WTC11 (cell line): ENCODE measurements around the gene KY.

Source experiments
- ATF3 ChIP-seq: sonication (generic); formaldehyde crosslinking; conservative IDR thresholded peaks from 2 replicates; pipeline ENCODE4 v1.8.1; 2022; ENCODE audit warnings: mild to moderate bottlenecking, missing genetic modification reagents
- CREB1 ChIP-seq: sonication (generic); formaldehyde crosslinking; IDR thresholded peaks from 2 replicates; pipeline ENCODE4 v1.8.0; 2023; ENCODE audit warnings: mild to moderate bottlenecking, missing genetic modification reagents
- IRF2 ChIP-seq: sonication (generic); formaldehyde crosslinking; IDR thresholded peaks from 2 replicates; pipeline ENCODE4 v1.8.0; 2022; ENCODE audit warnings: low read depth, missing genetic modification reagents, borderline replicate concordance
- KAT7 ChIP-seq: sonication (generic); formaldehyde crosslinking; IDR thresholded peaks from 2 replicates; pipeline ENCODE4 v1.8.1; 2023; ENCODE audit warnings: missing genetic modification reagents, mild to moderate bottlenecking, borderline replicate concordance
- MXD4 ChIP-seq: fragments of 250-450 bp; sonication (Bioruptor Pico); IDR thresholded peaks from 2 replicates; pipeline ENCODE4 v1.8.0; 2021; ENCODE audit warnings: mild to moderate bottlenecking, moderate library complexity, borderline replicate concordance
- NR1H2 ChIP-seq: sonication (generic); formaldehyde crosslinking; IDR thresholded peaks from 2 replicates; pipeline ENCODE4 v1.9.0; 2021; ENCODE audit warnings: mild to moderate bottlenecking, moderate library complexity, missing genetic modification reagents
- NR2C2 ChIP-seq: sonication (generic); formaldehyde crosslinking; IDR thresholded peaks from 2 replicates; pipeline ENCODE4 v1.8.0; 2022; ENCODE audit warnings: mild to moderate bottlenecking, missing genetic modification reagents
- ZBTB21 ChIP-seq: sonication (generic); formaldehyde crosslinking; IDR thresholded peaks from 2 replicates; pipeline ENCODE4 v1.8.1; 2023; ENCODE audit warnings: mild to moderate bottlenecking, missing genetic modification reagents, borderline replicate concordance
- ZNF281 ChIP-seq: sonication (generic); formaldehyde crosslinking; IDR thresholded peaks from 2 replicates; pipeline ENCODE4 v1.8.0; 2023; ENCODE audit warnings: mild to moderate bottlenecking, missing genetic modification reagents
- TF ChIP-seq, protein P1 (sequence below): fragments of 200-600 bp; IDR thresholded peaks from 2 replicates; pipeline ENCODE4 v1.8.0; 2022; ENCODE audit warnings: antibody characterized with exemption
- TF ChIP-seq, protein P2 (sequence below): sonication (generic); formaldehyde crosslinking; IDR thresholded peaks from 2 replicates; pipeline ENCODE4 v1.8.1; 2022; ENCODE audit warnings: mild to moderate bottlenecking, missing genetic modification reagents, moderate library complexity, borderline replicate concordance

DNA sequence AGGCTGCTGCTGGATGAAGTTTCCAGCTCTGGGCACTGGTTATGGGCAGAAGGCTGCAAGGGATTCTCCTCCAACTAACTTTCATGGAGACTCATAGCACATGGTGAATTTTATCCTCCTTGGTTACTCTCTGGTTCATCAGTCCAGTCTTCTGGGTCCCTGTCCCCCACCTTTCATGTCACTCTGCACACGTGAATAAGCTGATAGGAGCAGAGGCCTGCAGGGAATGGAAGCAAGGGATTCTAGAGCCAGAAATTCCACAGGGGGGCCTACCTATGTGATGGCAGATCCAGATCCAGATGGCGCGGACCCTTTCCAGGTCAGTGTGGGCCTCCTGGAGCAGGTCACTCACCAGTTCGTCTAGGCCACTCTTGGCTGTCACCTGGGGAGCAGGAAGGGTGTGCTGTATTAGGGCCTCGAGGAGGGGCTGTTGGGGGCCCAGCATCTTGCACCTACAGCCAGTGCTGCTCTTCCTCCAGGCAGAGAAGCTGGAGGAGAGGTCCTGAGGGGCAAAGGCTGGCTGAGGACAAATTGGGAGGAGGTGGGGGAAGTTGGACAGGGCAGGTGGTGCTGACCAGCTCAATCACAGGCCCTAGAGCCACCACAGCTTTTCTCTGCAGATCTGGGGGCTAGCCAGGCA, 30.2 kb downstream of the KY start:
- TF ChIP-seq KAT7 (CRISPR knock-in tag) = no peak
- TF ChIP-seq ZBTB21 = no peak
- TF ChIP-seq, protein P1, sequence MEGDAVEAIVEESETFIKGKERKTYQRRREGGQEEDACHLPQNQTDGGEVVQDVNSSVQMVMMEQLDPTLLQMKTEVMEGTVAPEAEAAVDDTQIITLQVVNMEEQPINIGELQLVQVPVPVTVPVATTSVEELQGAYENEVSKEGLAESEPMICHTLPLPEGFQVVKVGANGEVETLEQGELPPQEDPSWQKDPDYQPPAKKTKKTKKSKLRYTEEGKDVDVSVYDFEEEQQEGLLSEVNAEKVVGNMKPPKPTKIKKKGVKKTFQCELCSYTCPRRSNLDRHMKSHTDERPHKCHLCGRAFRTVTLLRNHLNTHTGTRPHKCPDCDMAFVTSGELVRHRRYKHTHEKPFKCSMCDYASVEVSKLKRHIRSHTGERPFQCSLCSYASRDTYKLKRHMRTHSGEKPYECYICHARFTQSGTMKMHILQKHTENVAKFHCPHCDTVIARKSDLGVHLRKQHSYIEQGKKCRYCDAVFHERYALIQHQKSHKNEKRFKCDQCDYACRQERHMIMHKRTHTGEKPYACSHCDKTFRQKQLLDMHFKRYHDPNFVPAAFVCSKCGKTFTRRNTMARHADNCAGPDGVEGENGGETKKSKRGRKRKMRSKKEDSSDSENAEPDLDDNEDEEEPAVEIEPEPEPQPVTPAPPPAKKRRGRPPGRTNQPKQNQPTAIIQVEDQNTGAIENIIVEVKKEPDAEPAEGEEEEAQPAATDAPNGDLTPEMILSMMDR = no peak
- TF ChIP-seq, protein P2, sequence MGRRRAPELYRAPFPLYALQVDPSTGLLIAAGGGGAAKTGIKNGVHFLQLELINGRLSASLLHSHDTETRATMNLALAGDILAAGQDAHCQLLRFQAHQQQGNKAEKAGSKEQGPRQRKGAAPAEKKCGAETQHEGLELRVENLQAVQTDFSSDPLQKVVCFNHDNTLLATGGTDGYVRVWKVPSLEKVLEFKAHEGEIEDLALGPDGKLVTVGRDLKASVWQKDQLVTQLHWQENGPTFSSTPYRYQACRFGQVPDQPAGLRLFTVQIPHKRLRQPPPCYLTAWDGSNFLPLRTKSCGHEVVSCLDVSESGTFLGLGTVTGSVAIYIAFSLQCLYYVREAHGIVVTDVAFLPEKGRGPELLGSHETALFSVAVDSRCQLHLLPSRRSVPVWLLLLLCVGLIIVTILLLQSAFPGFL (CRISPR knock-in tag) = no peak
- no peak for TF ChIP-seq CREB1 (CRISPR knock-in tag)
- no peak for TF ChIP-seq NR1H2 (CRISPR knock-in tag)
- TF ChIP-seq NR2C2 = no peak
- no peak for TF ChIP-seq ATF3 (CRISPR knock-in tag)
- TF ChIP-seq MXD4 = no peak
- TF ChIP-seq ZNF281 = no peak
- TF ChIP-seq IRF2 (CRISPR knock-in tag) = no peak
